ENCODE measurements around the gene PHF12.
"Not testable (repeated sequence)": the region's sequence is repeated elsewhere in the genome, so short reads cannot be mapped to it uniquely, and the experiment has no call there.

The PHF12 gene

GRCh38 chr17:28899212-28899815 lies 52.0 kb downstream of the PHF12 start:
- DNase-seq = no peak

- DNase-seq = no peak
Observed at GRCh38 chr17:28898527-28898955, 52.8 kb downstream of the PHF12 start.

- peak; percentile 41 for DNase-seq
Observed at GRCh38 chr17:28897769-28898526, 53.4 kb downstream of the PHF12 start.

GRCh38 chr17:28896884-28897768 lies 54.2 kb downstream of the PHF12 start, which contains the start of gene FLOT2:
Gene FLOT2 (minus strand): TSS chr17:28897733. CDS start chr17:28897574, 159 bp downstream.
- DNase-seq = peak; percentile 78

GRCh38 chr17:28896491-28896883 lies 54.8 kb downstream of the PHF12 start:
- no peak for DNase-seq

GRCh38 chr17:28895794-28896447 lies 55.4 kb downstream of the PHF12 start:
- no peak for DNase-seq

GRCh38 chr17:28893248-28894183 lies 57.8 kb downstream of the PHF12 start:
- DNase-seq = not testable (repeated sequence)

GRCh38 chr17:28892024-28892423 lies 59.3 kb downstream of the PHF12 start:
- DNase-seq = no peak

- no peak for DNase-seq
Observed at GRCh38 chr17:28891201-28891600, 60.1 kb downstream of the PHF12 start.

GRCh38 chr17:28889996-28890395 lies 61.3 kb downstream of the PHF12 start:
- DNase-seq = no peak

GRCh38 chr17:28888832-28889231 lies 62.5 kb downstream of the PHF12 start:
- DNase-seq = no peak

GRCh38 chr17:28887871-28888471 lies 63.3 kb downstream of the PHF12 start:
- DNase-seq = no peak

GRCh38 chr17:28885951-28886350 lies 65.4 kb downstream of the PHF12 start:
- no peak for DNase-seq

- no peak for DNase-seq
Observed at GRCh38 chr17:28885363-28885762, 66.0 kb downstream of the PHF12 start.

GRCh38 chr17:28883967-28884702 lies 67.2 kb downstream of the PHF12 start:
- DNase-seq = no peak

GRCh38 chr17:28882154-28882895 lies 69.0 kb downstream of the PHF12 start:
- no peak for DNase-seq

GRCh38 chr17:28881533-28882056 lies 69.7 kb downstream of the PHF12 start:
- no peak for DNase-seq

GRCh38 chr17:28880572-28880945 lies 70.8 kb downstream of the PHF12 start:
- no peak for DNase-seq

GRCh38 chr17:28879886-28880571 lies 71.3 kb downstream of the PHF12 start:
- no peak for DNase-seq
